ENCODE data around the gene TAS2R10.

The TAS2R10 gene

DNA sequence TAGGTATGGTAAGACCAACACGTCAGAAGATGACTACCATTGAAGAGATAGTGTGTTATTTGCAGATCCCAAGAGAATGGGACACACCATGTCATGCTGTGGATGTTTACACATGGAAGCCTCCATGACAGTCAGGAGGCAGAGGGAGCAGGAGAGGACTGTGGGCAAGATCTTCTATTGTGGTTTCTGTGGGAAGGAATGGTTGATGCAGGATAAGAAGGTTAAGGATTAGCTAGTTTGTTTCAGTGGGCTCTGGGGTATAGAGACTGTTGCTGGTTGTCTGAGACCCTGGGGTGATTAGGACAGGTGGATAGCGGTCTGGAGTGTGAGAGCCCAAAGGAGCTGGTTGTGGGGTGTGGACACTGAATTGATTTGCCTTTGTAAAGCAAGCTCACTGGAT, 47.1 kb downstream of the TAS2R10 start:
- Histone ChIP-seq H3K4me3 (ENCODE audit: low read depth, low read length) (no peak overlapping the region), H3K4me1 (ENCODE audit: control insufficient read depth, insufficient read depth, low read length) (no peaks in the 10 kb centered on the region), H3K9me3 (ENCODE audit: control insufficient read depth, insufficient read depth, low read length) (no peaks in the 10 kb centered on the region), H3K9ac (ENCODE audit: low read depth, low read length) (no peak overlapping the region), H3K27ac (ENCODE audit: low read depth, low read length) (no peak overlapping the region), H3K27me3 (ENCODE audit: control insufficient read depth, insufficient read depth, low read length) (no peaks in the 10 kb centered on the region), H3K36me3 (ENCODE audit: control insufficient read depth, insufficient read depth, low read length) (no peaks in the 10 kb centered on the region)
